ENCODE data around the gene PRDM12. TPM values are rescaled to one million over a fixed set of nuclear protein-coding genes. Genes with fewer than 3 reads are reported as not detected.

Gene PRDM12
- total RNA-seq, 2 donors from 2014 or later: not detected

- H3K9me3 ChIP-seq: no peaks in the 10 kb centered on the region
- H3K36me3 ChIP-seq: no peaks in the 10 kb centered on the region
- DNase-seq (ENCODE audit: low spot score) (no peak), ATAC-seq (ENCODE audit: insufficient number of reproducible peaks, low FRiP score, low read depth) (no peak)
- H3K4me3 ChIP-seq: no peak overlapping the region
- H3K27ac ChIP-seq: no peak overlapping the region
- H3K4me1 ChIP-seq (ENCODE audit: control insufficient read depth in 1 of 2, low read depth in 2 of 2): peaks cover 26 to 46% of the 10 kb centered on the region in 2 donors
- H3K27me3 ChIP-seq (replicated peaks; ENCODE audit: insufficient read depth): peaks cover 5% of the 10 kb centered on the region
- TF ChIP-seq CTCF (IDR thresholded peaks at IDR 0.05): no peak
Observed at GRCh38 chr9:130667120-130667435, 2.7 kb downstream of the PRDM12 start.

- Histone ChIP-seq H3K27ac (no peak overlapping the region), H3K27me3 (replicated peaks; ENCODE audit: insufficient read depth) (no peaks in the 10 kb centered on the region), H3K9me3 (no peaks in the 10 kb centered on the region), H3K4me1 (ENCODE audit: control insufficient read depth in 1 of 2, low read depth in 2 of 2) (peaks cover 22 to 34% of the 10 kb centered on the region in 2 donors), H3K4me3 (no peak overlapping the region), H3K36me3 (no peaks in the 10 kb centered on the region)
- ATAC-seq (ENCODE audit: insufficient number of reproducible peaks, low FRiP score, low read depth) (no peak), DNase-seq (ENCODE audit: low spot score) (no peak)
- TF ChIP-seq CTCF (IDR thresholded peaks at IDR 0.05): no peak
Observed at GRCh38 chr9:130668196-130668595, 3.8 kb downstream of the PRDM12 start.

- ATAC-seq (ENCODE audit: insufficient number of reproducible peaks, low FRiP score, low read depth) (no peak), DNase-seq (ENCODE audit: low spot score) (no peak)
- no peaks in the 10 kb centered on the region for H3K36me3 ChIP-seq
- H3K27me3 ChIP-seq (replicated peaks; ENCODE audit: insufficient read depth): no peaks in the 10 kb centered on the region
- H3K27ac ChIP-seq: no peak overlapping the region
- peaks cover 19 to 31% of the 10 kb centered on the region in 2 donors for H3K4me1 ChIP-seq (ENCODE audit: control insufficient read depth in 1 of 2, low read depth in 2 of 2)
- H3K4me3 ChIP-seq: no peak overlapping the region
- no peaks in the 10 kb centered on the region for H3K9me3 ChIP-seq
- no peak for TF ChIP-seq CTCF (IDR thresholded peaks at IDR 0.05)
Observed at GRCh38 chr9:130668659-130669058, 4.3 kb downstream of the PRDM12 start.

- no peak for DNase-seq (ENCODE audit: low spot score)
- ATAC-seq (ENCODE audit: insufficient number of reproducible peaks, low FRiP score, low read depth): no peak
- Histone ChIP-seq H3K27me3 (replicated peaks; ENCODE audit: insufficient read depth) (no peaks in the 10 kb centered on the region), H3K27ac (no peak overlapping the region), H3K9me3 (no peaks in the 10 kb centered on the region), H3K4me3 (no peak overlapping the region), H3K4me1 (ENCODE audit: control insufficient read depth in 1 of 2, low read depth in 2 of 2) (peaks cover 9 to 18% of the 10 kb centered on the region in 2 donors), H3K36me3 (no peaks in the 10 kb centered on the region)
- TF ChIP-seq CTCF (IDR thresholded peaks at IDR 0.05): no peak
Observed at GRCh38 chr9:130669965-130670364, 5.6 kb downstream of the PRDM12 start.

- Histone ChIP-seq H3K36me3 (no peaks in the 10 kb centered on the region), H3K9me3 (no peaks in the 10 kb centered on the region), H3K27me3 (replicated peaks; ENCODE audit: insufficient read depth) (no peaks in the 10 kb centered on the region), H3K4me1 (ENCODE audit: control insufficient read depth in 1 of 2, low read depth in 2 of 2) (peaks cover 4 to 12% of the 10 kb centered on the region in 2 donors), H3K4me3 (no peak overlapping the region), H3K27ac (no peak overlapping the region)
- DNase-seq (ENCODE audit: low spot score): no peak
- no peak for TF ChIP-seq CTCF (IDR thresholded peaks at IDR 0.05)
- ATAC-seq (ENCODE audit: insufficient number of reproducible peaks, low FRiP score, low read depth): no peak
Observed at GRCh38 chr9:130670644-130671043, 6.2 kb downstream of the PRDM12 start.

Data from thoracic aorta (tissue), 2 donors.